PC-9 (cell line): ENCODE data around the gene ZNF385B.

Source experiments
- CTCF ChIP-seq: fragments of 200-600 bp; sonication (generic); conservative IDR thresholded peaks from 2 replicates; pipeline ENCODE4 v1.6.1; 2017; ENCODE audit warnings: mixed run types, antibody characterized with exemption, mild to moderate bottlenecking, moderate library complexity
- EZH2 ChIP-seq: fragments of 200-600 bp; sonication (generic); IDR thresholded peaks from 2 replicates; pipeline ENCODE4 v1.8.0; 2017; ENCODE audit warnings: antibody characterized with exemption, low read depth

- TF ChIP-seq CTCF (no peak), EZH2 (no peak)
These were observed 247.3 kb downstream of the ZNF385B start for GRCh38 chr2:179614121-179614520.
